HG02610 (cell line): ENCODE results near the gene STK11IP.
A peak's percentile ranks its signal among the peaks of the same experiment; 100 is the strongest.

Source experiments
- ATAC-seq: cut with Tn5 transposase; IDR thresholded peaks from one replicate; pipeline ENCODE4 v1.9.1; 2021; ENCODE audit warnings: mild to moderate bottlenecking, moderate library complexity; ENCODE audit not compliant: unreplicated experiment

STK11IP gene, protein sequence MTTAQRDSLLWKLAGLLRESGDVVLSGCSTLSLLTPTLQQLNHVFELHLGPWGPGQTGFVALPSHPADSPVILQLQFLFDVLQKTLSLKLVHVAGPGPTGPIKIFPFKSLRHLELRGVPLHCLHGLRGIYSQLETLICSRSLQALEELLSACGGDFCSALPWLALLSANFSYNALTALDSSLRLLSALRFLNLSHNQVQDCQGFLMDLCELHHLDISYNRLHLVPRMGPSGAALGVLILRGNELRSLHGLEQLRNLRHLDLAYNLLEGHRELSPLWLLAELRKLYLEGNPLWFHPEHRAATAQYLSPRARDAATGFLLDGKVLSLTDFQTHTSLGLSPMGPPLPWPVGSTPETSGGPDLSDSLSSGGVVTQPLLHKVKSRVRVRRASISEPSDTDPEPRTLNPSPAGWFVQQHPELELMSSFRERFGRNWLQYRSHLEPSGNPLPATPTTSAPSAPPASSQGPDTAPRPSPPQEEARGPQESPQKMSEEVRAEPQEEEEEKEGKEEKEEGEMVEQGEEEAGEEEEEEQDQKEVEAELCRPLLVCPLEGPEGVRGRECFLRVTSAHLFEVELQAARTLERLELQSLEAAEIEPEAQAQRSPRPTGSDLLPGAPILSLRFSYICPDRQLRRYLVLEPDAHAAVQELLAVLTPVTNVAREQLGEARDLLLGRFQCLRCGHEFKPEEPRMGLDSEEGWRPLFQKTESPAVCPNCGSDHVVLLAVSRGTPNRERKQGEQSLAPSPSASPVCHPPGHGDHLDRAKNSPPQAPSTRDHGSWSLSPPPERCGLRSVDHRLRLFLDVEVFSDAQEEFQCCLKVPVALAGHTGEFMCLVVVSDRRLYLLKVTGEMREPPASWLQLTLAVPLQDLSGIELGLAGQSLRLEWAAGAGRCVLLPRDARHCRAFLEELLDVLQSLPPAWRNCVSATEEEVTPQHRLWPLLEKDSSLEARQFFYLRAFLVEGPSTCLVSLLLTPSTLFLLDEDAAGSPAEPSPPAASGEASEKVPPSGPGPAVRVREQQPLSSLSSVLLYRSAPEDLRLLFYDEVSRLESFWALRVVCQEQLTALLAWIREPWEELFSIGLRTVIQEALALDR

DNA sequence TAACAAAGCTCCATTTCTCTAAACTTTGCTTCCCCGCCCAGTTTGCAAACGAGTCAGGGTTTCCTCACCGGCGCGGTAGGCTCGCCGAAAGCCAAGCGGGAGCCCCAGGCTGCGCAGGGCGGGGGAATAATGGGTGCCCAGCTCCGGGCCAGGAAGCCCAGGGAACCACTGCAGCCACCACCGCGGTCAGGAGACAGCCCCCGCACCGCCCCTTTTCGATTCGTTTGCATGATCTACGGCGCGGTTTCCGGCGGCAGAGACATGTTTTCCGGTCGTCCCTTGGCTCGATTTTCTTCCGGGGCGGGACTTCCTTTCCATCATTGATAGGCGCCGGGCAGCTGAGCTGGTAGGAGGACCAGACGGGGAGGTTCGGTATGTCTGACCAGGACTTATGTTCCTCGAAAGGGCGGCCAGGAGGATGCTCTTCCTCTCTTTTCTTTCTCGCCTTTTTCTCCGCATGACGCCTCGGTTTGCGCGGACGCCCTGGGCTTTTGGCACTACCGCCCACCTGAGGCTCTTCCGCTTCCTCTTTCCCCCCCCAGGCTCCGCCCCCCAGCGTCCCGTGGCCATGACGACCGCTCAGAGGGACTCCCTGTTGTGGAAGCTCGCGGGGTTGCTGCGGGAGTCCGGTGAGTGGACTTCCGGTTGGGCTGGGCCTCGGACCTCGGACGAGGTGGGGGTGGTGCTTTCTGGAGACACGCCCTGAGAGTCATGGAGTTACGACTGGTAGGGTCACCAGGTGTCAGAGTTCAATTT, at the start of gene STK11IP:
TSS of gene STK11IP (plus strand) at position 306 of the 756 bp plus-strand sequence. CDS start at position 569, 263 bp downstream.
- ATAC-seq, result peak; percentile 93

DNA sequence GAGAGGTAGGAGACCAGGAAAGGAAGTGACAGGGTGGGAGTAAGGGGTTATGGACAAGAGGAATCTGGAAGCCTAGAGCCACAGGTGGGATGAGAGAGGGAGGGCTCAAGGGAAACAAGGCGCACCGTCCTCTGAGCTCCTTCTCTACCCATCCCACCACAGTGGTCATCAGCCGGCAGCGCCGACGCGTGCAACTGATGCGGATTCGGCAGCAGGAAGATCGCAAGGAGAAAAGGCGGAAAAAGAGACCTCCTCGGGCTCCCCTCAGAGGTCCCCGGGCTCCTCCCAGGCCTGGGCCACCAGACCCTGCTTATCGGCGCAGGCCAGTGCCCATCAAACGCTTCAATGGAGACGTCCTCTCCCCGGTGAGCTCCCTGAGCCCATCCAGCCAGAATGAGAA, 48.7 kb upstream of the STK11IP start:
- ATAC-seq, result no peak

- no peak for ATAC-seq
These were observed 48.0 kb upstream of the STK11IP start for GRCh38 chr2:219549619-219550018.

- peak; percentile 13 for ATAC-seq
These were observed 45.9 kb upstream of the STK11IP start for GRCh38 chr2:219551441-219552381.

- peak; percentile 95 for ATAC-seq
These were observed 45.1 kb upstream of the STK11IP start for GRCh38 chr2:219552382-219553167.

DNA sequence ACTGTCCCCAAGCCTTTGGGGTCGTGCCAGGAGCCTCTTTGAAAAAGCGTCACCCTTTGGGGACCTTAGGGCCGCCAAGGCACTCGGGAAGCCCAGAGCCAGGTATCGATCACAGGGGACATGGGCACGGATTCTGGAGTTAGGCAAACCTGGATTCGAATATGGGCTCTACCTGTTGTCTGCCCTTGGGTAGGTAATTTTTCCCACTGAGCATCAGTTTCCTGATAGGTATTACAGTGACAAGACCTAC, 44.6 kb upstream of the STK11IP start:
- ATAC-seq, result no peak

DNA sequence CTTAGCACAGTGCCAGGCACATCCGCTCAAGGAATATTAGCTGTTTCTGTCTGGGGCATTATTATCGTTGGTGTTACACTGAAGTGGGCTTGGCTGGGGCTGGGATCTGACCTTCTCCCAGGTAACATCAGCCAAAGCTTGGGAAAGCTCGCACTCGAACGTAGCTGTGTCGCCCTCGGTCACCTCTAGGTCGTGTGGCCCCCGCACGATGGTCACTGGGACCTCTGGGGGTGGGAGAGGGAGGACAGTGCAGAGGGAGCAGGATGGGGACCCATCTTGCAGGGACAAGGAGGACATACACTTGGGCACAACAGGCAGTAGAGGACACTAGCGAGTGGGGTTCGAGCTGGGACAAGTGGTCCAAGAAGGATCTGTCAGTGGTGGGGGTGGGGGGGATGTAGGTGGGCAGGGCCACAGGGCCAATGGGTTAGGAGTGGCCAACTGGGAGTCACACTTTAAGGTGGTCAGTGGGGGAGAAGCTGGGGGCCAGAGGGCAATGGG, 44.1 kb upstream of the STK11IP start:
- no peak for ATAC-seq

DNA sequence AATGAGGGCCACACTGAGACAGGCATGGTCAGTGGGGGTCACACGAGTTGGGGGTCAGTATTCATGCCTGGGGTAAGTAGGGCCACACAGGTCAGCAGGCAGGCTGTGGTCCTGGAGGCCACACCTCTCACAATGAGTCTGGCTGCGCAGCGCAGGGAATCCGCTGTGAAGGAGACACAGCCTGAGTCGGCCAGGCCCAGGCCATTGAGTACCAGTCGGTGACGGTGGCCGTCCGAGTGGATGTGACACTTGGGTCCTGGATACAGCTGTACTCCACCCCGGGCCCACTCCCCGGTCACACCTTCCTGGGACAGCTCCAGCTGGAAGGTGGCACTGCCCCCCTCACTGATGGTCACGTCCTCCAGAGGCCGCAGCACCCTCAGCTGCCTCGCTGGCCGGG, 43.3 kb upstream of the STK11IP start:
- ATAC-seq, result no peak

DNA sequence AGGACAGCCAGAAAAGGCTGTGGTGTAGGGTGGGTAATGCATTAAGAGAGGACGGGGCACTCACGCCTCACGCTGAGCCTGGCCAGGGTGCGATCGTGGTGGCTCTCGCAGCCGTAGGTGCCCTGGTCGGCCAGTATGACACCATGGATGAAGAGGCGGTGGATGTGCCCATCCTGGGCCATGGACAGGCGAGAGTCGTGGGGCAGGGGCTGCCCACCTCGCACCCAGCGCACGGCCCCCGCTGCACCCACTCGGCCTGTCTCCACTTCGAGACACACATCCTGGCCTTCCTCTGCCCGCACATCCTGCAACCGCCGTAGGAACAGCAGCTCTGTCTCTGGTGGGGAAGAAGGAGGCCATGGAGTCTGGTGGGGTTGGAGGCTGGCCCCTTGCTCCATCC, 41.7 kb upstream of the STK11IP start:
- ATAC-seq, result no peak

DNA sequence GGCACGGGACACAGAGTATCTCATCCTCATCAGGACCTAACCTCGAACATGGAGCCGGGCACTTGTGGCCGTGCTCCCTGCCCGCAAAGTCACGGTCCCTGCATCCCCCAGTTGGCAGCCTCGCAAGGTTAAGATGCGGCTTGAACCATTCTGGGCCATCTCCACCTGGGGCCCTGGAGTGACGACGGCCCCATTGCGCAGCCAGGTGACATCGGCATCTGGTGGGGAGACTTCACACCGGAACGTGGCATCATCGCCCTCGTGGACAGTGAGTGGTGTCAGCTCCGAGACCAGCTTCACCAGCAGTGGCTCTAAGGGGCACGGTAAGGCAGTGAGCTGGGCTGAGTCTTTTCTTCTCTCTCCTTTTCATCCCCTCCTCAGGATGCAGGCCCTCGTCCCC, 41.2 kb upstream of the STK11IP start:
- ATAC-seq, result no peak

GRCh38 chr2:219557320-219557719, 40.3 kb upstream of the STK11IP start:
- no peak for ATAC-seq

DNA sequence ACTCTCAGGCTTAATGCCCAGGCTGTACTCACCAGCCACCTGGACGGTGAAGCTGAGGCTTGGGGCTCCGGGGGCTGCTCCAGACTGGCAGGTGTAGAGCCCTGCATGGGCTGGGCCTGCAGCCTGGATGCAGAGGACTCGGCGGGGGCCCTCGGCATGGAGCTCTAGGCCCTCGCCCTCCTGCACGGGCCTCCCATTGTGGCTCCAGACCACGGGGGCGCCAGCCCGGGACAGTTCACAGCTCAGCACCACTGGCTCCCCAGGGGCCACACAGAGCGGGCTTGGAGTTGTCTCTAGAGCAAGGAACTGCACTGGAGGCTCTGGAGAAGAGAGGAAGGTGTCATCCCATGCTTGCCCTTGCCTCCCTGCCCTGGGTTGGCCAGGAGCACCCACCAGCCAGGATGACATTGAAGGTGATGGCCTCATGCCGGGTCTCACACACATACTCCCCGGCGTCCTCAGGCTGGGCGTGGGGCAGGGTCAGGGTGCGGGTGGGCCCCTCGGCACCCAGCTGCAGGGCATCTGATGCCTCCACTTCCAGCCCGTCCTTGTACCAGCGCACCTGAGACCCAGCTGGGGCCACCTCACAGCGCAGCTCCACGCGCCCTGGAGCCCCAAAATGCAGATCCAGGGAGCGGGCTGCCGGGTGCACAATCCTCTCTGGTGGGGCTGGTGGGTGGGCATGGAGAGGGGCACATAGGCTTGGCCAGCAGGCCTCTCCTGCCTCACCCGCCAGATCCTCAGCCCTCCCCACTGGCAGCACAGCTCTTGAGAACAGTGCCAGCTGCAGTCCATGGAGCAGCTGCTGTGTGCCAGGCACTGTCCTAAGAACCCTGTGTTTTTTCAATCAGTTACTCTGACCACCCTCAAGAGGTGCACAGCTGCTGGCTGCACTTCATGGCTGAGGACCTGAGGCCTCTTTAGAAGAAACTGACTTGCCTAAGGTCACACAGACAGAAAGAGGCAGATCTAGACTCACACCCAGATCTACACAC, 39.6 kb upstream of the STK11IP start:
- ATAC-seq, result no peak

DNA sequence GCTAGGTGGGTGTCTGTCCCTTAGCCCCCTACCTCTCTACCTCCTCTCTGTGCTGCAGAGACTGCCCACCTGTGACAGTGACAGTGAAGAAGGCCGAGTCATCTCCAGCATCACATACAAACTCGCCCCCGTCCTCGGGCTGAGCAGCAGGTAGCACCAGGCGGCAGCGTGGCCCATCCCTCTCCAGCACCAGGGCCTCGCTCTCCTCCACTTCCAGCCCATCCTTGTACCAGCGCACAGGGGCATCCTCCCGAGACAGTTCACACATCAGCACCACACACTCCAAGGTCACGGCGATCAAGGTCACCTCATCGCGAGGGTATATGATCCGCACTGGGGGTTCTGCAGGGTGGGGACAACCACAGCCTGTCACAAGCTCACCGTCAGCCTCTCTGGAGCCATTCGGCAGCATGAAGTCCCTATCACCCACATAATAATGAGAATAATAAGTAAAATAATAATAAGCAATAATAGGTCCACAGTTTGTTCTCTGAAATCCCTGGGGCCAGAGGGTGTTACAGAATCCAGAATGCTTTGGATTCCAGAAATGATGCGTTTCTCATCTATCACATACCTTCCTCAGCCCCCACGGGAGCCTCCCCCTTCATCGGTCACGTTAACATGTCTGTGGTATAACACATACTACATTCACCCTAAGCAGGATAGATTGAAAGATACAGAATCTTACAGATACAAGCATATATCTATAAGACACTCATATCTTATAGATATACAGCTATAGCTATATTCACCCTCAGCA, 38.3 kb upstream of the STK11IP start:
- ATAC-seq, result no peak

DNA sequence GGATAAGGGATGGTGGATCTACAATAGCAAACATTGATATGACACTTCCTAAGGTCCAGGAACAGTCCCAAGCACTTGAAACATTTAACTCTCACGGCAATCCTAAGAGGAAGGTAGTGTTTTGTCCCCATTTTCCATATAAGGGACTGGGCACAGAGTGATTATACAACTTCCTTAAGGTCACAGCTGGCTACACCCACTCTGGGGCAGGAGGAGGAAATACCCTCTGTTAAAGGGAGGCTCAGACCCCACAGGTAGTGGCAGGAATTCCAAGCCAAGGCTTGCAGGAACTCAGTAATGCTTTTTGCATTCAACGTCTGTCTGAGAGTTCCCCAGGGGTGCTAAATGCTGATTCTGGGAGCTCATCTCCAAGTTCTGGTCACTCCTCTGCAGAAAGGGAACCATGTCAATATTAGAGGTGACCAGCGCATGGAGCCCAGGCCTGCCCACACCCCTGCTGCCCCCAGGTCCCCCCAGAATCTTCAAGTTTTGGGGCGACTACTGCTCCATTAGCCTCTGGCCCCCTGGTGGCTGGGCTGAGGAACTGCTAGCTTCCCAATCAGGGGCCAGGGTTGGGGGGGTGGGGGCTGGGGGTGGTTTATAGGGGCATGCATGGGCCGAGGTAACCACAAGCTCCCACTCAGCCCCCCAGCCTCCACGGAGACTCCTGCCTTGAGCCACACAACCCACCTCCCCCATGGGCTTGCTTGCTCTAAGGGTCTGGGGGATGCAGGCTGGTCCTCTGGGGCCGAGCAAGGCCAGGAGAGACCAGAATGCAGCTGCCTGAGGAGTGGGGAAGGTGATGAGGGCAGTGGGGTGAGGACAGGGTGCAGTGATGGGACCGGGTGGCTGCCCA, 37.4 kb upstream of the STK11IP start:
- no peak for ATAC-seq

- no peak for ATAC-seq
These were observed 36.8 kb upstream of the STK11IP start for GRCh38 chr2:219560893-219561178.
